HPDE6-E6E7 (cell line): ENCODE data around the gene SLC38A9.
"Not testable (repeated sequence)": the region's sequence is repeated elsewhere in the genome, so short reads cannot be mapped to it uniquely, and the experiment has no call there.

ENCODE experiments used
- DNase-seq: peaks from one replicate; pipeline ENCODE4 v3.0.0; 2011; ENCODE audit warnings: missing footprints; ENCODE audit errors: extremely low spot score

Gene SLC38A9

GRCh38 chr5:55610542-55610941 is 101.6 kb downstream of the SLC38A9 start:
- no peak for DNase-seq

GRCh38 chr5:55609413-55609812 is 102.7 kb downstream of the SLC38A9 start:
- DNase-seq, result no peak

GRCh38 chr5:55608595-55609349 is 103.4 kb downstream of the SLC38A9 start:
- DNase-seq, result no peak

DNA sequence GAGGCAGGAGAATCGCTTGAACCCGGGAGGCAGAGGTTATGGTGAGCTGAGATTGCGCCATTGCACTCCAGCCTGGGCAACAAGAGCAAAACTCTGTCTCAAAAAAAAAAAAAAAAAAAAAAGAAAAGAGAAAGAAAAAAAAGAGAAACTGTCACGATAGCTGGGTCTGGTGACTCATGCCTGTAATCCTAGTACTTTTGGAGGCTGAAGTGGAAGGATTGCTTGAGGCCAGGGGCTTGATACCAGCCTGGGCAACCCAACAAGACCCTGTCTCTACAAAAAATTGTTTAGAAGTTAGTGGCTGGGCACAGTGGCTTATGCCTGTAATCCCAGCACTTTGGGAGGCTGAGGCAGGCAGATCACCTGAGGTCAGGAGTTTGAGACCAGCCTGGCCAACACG is 104.8 kb downstream of the SLC38A9 start:
- not testable (repeated sequence) for DNase-seq

DNA sequence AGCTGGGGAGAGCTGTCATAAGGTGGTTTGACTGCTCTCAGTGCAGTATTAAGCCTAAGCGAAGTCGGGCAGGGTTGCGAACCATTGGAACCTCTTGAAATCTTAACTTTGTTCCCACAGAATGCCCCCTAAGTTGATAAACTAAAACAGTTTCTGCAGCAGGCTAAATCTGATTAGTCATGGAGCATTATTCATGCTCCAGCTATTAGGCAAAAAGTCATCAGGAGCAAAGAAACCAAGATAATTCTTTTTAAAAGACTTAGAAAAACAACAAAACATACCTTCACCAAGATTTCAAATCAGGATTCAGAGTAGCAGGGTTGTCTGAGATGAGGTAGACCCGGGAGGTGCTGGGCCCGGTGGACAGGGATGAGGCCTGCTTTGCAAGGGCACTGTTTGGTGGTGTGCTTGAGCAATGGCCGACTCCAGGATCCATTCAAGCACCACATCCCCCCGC is 107.5 kb downstream of the SLC38A9 start:
- DNase-seq, result no peak

DNA sequence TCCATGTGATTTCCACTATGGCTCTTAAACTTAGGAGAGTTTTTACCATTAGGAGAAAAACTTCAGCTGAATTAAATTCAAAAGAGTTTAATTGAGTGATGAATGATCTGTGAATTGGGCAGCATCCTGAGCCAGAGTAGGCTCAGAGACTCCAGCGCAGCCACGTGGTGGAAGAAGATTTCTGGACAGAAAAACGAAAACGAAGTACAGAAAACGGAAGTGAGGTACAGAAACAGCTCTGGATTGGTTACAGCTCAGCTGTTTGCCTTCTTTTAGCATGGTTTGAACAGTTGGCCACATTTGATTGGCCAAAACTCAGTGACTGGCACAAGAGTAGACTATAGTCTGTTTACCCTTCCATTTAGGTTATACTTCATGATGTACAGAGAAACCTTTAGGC is 108.2 kb downstream of the SLC38A9 start:
- DNase-seq, result no peak

GRCh38 chr5:55601628-55602027 is 110.5 kb downstream of the SLC38A9 start:
- DNase-seq, result no peak

DNA sequence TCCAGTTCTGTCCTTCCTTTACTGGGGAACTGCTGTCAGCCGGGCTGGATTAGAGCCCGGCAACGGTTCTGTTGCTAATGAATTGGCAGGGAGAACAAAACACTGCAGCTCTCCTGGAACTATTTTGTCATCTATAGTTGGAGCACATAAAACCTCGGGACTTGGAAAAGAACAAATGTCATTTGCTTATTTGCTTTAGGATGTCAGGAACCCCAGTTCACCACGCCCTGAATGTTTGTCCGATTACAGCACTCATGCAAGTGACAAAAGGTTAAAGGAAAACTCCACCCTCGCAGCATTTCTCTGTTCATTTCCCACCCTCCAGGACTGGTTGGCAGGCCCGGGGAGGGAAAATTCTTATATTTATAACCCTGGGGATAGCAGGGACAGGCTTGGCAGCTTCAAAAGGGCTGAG is 110.9 kb downstream of the SLC38A9 start:
- DNase-seq, result no peak

DNA sequence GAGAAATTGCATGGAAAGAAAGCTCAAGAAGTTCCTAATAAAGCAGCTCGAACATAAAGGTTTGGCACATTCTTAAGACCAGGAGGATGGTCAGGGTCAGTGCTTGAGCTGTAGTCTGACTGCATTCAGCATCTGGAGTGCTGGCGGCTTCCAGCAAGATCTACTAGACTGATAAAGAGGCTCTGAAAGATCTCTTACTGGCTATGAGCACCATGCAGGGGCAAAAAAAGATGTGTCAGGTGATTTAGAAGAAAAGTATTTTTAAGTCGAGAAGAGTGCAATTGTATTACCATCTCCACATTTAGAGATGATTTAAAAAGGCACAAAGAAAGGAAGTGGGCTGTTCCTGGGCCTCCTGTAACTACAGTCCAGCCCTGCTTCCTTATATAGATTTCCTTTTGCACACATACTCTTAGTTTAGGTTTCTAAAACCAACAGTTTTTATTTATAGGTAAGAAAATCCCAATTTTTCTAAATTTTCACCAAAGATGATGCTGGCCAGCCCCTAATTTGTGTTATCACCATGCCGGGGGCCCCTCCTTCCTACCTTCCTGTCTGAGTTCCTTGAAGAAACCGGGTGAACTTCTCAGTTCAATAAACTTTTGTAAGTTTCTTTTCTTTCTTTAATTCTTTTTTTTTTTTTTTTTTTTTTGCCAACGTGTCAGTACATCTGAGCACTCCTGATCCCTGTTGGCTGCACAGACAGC is 111.5 kb downstream of the SLC38A9 start:
- no peak for DNase-seq

GRCh38 chr5:55600086-55600485 is 112.0 kb downstream of the SLC38A9 start:
- DNase-seq, result no peak

DNA sequence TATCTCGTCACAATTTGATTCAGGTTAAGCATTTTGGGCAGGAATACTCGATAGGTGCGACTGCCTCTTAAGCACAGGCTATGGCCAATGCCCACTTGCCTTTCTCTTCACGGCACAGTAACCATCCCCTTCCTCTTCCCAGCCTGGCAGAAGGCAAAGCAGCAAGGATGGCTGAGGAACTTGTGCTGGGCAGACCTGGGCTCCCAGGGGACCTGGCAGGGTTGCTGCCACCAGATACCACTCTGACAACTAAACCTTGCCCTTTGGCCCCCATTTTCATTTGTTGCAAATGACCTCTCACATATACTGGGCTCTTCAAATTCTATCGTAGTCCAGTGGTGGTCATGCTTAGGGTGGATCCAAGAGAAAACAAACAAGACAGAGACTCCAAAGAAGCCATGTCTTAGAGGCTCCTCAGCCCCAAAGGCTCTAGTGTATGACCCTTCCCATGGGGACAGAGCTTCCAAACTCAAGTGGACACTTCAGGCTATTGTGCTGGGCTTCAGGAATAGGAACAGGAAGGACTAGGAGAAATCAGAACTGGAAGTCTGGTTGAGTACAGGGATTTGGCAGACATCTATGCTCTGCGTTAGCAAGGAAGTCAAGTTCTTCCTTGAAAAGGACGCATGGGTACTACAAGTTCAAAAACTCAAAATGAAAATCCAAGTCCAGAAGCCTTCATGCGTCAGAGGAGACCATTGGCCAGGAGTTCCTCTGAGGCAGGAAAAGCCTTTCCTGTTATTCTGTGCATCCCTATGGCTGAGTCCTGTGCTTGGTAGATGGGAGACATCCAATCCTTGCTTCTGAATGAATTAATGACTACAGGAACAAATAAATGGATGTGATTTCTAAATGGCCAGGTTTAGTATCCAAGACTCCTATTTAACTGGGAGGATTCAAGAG is 112.7 kb downstream of the SLC38A9 start:
- DNase-seq, result no peak

GRCh38 chr5:55597014-55597981 is 114.8 kb downstream of the SLC38A9 start:
- DNase-seq, result peak; percentile 62

- DNase-seq, result no peak
These were observed 117.5 kb downstream of the SLC38A9 start for GRCh38 chr5:55594671-55595070.

DNA sequence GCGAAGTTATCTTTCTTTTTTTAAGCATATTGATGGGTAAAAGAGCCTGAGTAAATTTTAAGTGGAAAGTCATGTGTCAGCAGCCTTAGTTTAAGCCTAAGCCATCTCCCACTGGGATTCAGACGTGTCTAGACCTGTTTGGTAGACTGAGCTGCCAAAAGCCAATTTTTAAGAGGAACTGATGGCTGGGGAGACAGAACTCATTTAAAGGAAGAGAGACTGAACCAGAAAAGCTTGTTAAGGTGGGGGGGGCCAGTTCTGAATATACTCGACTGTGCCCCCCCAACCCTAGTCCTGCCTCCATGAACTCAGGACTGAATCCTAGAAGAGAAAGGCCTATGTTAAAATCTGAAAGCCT is 119.0 kb downstream of the SLC38A9 start:
- DNase-seq, result peak; percentile 71

DNA sequence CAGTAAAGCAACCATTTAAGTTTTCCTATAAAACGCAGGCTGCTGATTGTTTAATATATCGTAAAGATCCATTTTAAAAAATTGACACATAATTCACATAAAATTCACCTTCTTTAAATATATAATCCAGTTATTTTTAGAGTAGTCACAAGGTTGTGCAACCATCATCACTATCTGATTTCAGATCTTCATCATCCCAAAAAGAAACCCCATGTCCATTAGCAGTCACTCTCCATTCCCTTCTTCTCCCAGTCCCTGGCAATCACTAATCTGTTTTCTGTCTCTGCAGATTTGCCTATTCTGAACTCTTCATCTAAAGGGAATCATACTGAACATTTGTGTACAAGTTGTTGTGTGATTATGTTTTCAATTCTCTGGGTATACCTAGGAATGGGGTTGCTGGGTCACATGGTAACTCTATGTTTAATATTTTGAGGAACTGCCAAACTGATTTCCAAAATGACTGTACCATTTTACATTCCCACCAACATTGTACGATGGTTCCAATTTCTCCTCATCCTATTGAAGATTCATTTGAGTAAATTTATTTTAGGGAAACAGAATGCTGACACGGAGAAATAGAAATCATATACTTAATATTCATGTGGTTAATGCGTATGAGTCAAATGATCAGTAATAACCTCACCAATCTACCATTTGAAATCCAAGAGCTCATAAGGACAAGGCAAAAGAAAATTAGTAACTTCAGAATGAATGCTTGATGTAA is 119.6 kb downstream of the SLC38A9 start:
- DNase-seq, result no peak

DNA sequence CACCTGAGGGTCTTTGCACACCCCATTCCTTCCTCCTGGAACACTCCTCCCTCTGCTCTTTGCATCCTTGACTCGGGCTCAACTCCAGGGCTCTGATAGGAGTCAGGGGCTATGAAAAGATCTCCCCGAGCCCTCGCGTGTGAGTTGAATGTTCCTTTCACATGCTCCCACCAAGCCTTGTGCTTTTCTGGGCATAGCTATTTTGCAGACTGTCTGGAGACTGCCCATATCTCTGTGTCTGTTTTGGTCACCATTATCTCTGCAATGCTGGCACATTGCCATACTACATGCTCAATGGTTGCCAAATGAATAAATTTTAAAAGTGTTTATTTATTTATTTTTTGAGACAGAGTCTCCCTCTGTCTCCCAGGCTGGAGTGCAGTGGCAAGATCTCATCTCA is 120.4 kb downstream of the SLC38A9 start:
- no peak for DNase-seq

GRCh38 chr5:55585206-55585610 is 126.9 kb downstream of the SLC38A9 start:
- no peak for DNase-seq

- no peak for DNase-seq
These were observed 127.5 kb downstream of the SLC38A9 start for GRCh38 chr5:55584398-55585205.

- DNase-seq, result no peak
These were observed 128.5 kb downstream of the SLC38A9 start for GRCh38 chr5:55583578-55583977.

- DNase-seq, result no peak
These were observed 129.9 kb downstream of the SLC38A9 start for GRCh38 chr5:55582256-55582655.
